Calu3 (cell line): ENCODE data around the gene RBP3. TPM values are rescaled to one million over a fixed set of nuclear protein-coding genes. Genes with fewer than 3 reads are reported as not detected.

ENCODE experiments used
- BruUV-seq: library from RNA; stranded (reverse); fragments of 400-500 nt; replicated peaks from 2 replicates; lab custom pipeline; 2021; lab: Mats Ljungman, UMichigan
- CTCF ChIA-PET: fragments of 300-600 bp; sonication (Branson Sonifier 250); formaldehyde crosslinking; loops from one replicate; lab custom pipeline; 2022; ENCODE audit warnings: antibody characterized with exemption; lab: Charles Lee
- DNase-seq: peaks from one replicate; pipeline ENCODE4 v3.0.0; 2022
- H3K27ac Mint-ChIP-seq: one replicate; pipeline ENCODE4 v1.8.0; 2022; ENCODE audit warnings: mixed read lengths; ENCODE audit not compliant: unreplicated experiment
- H3K27me3 Mint-ChIP-seq: one replicate; pipeline ENCODE4 v1.8.0; 2022; ENCODE audit warnings: mixed read lengths; ENCODE audit not compliant: unreplicated experiment
- H3K36me3 Mint-ChIP-seq: one replicate; pipeline ENCODE4 v1.8.0; 2022; ENCODE audit warnings: mild to moderate bottlenecking, moderate library complexity, mixed read lengths; ENCODE audit not compliant: insufficient read depth, unreplicated experiment
- H3K4me1 Mint-ChIP-seq: one replicate; pipeline ENCODE4 v1.8.0; 2022; ENCODE audit warnings: mild to moderate bottlenecking, low read depth, mixed read lengths; ENCODE audit not compliant: unreplicated experiment
- H3K4me3 Mint-ChIP-seq: one replicate; pipeline ENCODE4 v1.8.0; 2022; ENCODE audit warnings: mild to moderate bottlenecking, low read depth, moderate library complexity, mixed read lengths; ENCODE audit not compliant: unreplicated experiment
- H3K9me3 Mint-ChIP-seq: one replicate; pipeline ENCODE4 v1.8.0; 2022; ENCODE audit warnings: low read depth, mixed read lengths; ENCODE audit not compliant: unreplicated experiment
- CTCF ChIP-seq: fragments of 200-600 bp; IDR thresholded peaks from one replicate; pipeline ENCODE4 v1.8.0; 2022; ENCODE audit warnings: antibody characterized with exemption; ENCODE audit not compliant: unreplicated experiment
- intact Hi-C: fragments of 100-400 bp; cut with micrococcal nuclease; formaldehyde crosslinking; loops from one replicate; pipeline ENCODE4 v1.10.0; 2022; ENCODE audit not compliant: unreplicated experiment
- total RNA-seq: library from RNA; stranded (reverse); gene quantifications from 2 replicates; pipeline ENCODE4 v1.2.3, GENCODE V29; 2022

The RBP3 gene
- total RNA-seq, 1 experiment from 2014 or later, result not detected

GRCh38 chr10:47376522-47377220 is 28.5 kb downstream of the RBP3 start:
- TF ChIP-seq CTCF, result no peak
- intact Hi-C loops, result no loop called here
- no TSS peak for BruUV-seq
- H3K36me3 Mint-ChIP-seq, result no peaks in the 10 kb centered on the region
- peaks cover 11% of the 10 kb centered on the region for H3K4me1 Mint-ChIP-seq
- no peaks in the 10 kb centered on the region for H3K9me3 Mint-ChIP-seq
- H3K27me3 Mint-ChIP-seq, result peaks cover 28% of the 10 kb centered on the region
- CTCF ChIA-PET, result interaction anchor here (0.7 kb wide), 1 partner anchor 23 kb away, joined by 3 read pairs; no protein-coding TSS in a partner anchor
- H3K27ac Mint-ChIP-seq, result no peak overlapping the region
- DNase-seq, result no peak
- H3K4me3 Mint-ChIP-seq, result no peak overlapping the region

GRCh38 chr10:47378183-47378510 is 30.0 kb downstream of the RBP3 start:
- no peak overlapping the region for H3K27ac Mint-ChIP-seq
- no peak for DNase-seq
- TF ChIP-seq CTCF, result no peak
- H3K4me3 Mint-ChIP-seq, result no peak overlapping the region
- CTCF ChIA-PET, result no interaction called here
- H3K36me3 Mint-ChIP-seq, result no peaks in the 10 kb centered on the region
- H3K9me3 Mint-ChIP-seq, result no peaks in the 10 kb centered on the region
- peaks cover 29% of the 10 kb centered on the region for H3K27me3 Mint-ChIP-seq
- intact Hi-C loops, result no loop called here
- H3K4me1 Mint-ChIP-seq, result peaks cover 15% of the 10 kb centered on the region
- BruUV-seq, result no TSS peak

GRCh38 chr10:47378606-47379444 is 30.7 kb downstream of the RBP3 start:
- Mint-ChIP-seq H3K4me3 (no peak overlapping the region), H3K27me3 (peaks cover 29% of the 10 kb centered on the region), H3K36me3 (peaks cover 4% of the 10 kb centered on the region), H3K9me3 (no peaks in the 10 kb centered on the region), H3K4me1 (peaks cover 21% of the 10 kb centered on the region), H3K27ac (no peak overlapping the region)
- TF ChIP-seq CTCF, result no peak
- intact Hi-C loops, result no loop called here
- no peak for DNase-seq
- no TSS peak for BruUV-seq
- CTCF ChIA-PET, result no interaction called here

GRCh38 chr10:47379445-47379785 is 31.3 kb downstream of the RBP3 start:
- CTCF ChIA-PET, result no interaction called here

More at GRCh38 chr10:47379445-47379785, 31.3 kb downstream of the RBP3 start:
- Mint-ChIP-seq H3K27ac (no peak overlapping the region), H3K4me3 (no peak overlapping the region), H3K4me1 (peaks cover 24% of the 10 kb centered on the region), H3K36me3 (peaks cover 8% of the 10 kb centered on the region), H3K9me3 (no peaks in the 10 kb centered on the region), H3K27me3 (peaks cover 29% of the 10 kb centered on the region)
- intact Hi-C loops, result no loop called here
- TF ChIP-seq CTCF, result no peak
- no TSS peak for BruUV-seq
- DNase-seq, result no peak
